Thyroid gland (tissue), 4 donors: ENCODE results near the gene UNC80. TPM values are rescaled to one million over a fixed set of nuclear protein-coding genes. Genes with fewer than 3 reads are reported as not detected.

Source experiments
- DNase-seq, 2 donors: peaks; one replicate each; pipeline ENCODE4 v3.0.0-alpha.2; 2019
- H3K27ac ChIP-seq, 3 donors: fragments of 200-600 bp; sonication (generic); 1 replicate in 2 of 3; 2 replicates in 1 of 3; pipeline ENCODE4 v1.5.1; 2016 to 2019; ENCODE audit warnings: mild to moderate bottlenecking in 1 of 3, moderate library complexity in 1 of 3
- H3K27me3 ChIP-seq: fragments of 200-600 bp; sonication (generic); one replicate; pipeline ENCODE4 v1.5.1; 2019
- H3K36me3 ChIP-seq, 2 donors: fragments of 200-600 bp; sonication (generic); one replicate each; pipeline ENCODE4 v1.5.1; 2016 to 2019
- H3K4me1 ChIP-seq, 2 donors: fragments of 200-600 bp; sonication (generic); one replicate each; pipeline ENCODE4 v1.5.1; 2017 to 2019
- H3K4me3 ChIP-seq, 3 donors: fragments of 200-600 bp; sonication (generic); replicated peaks in 1 of 3; 1 replicate in 2 of 3; 2 replicates in 1 of 3; pipeline ENCODE4 v1.5.1; 2016; ENCODE audit warnings: mild to moderate bottlenecking in 1 of 3
- H3K9me3 ChIP-seq: fragments of 200-600 bp; sonication (generic); one replicate; pipeline ENCODE4 v1.5.1; 2017
- POLR2A ChIP-seq, 2 donors: fragments of 450-650 bp; IDR thresholded peaks; one replicate each; pipeline ENCODE4 v1.6.1; 2017; ENCODE audit warnings: antibody characterized with exemption in 2 of 2, mild to moderate bottlenecking in 2 of 2, moderate library complexity in 1 of 2
- WGBS, 2 donors: methylation state at CpG; one replicate each; pipeline ENCODE4 v1.1.5; 2017; 5-methylcytosine and 5-hydroxymethylcytosine counted together
- intact Hi-C: fragments of 100-400 bp; cut with DNase I; formaldehyde crosslinking; loops from one replicate; pipeline ENCODE4 v1.15.1; 2023
- total RNA-seq, 4 donors: library from RNA; depleted of rRNA; stranded (reverse); fragments of >200 nt; gene quantifications; one replicate each; pipeline ENCODE4 v1.2.3, GENCODE V29; 2016
- TF ChIP-seq, protein P1 (sequence below), 6 experiments: fragments of 200-600 bp in 3 of 6; fragments of 450-650 bp in 3 of 6; sonication (generic) in 3 of 6; IDR thresholded peaks; one replicate each; pipeline ENCODE4 v1.5.1; 2016 to 2019; ENCODE audit warnings: antibody characterized with exemption in 6 of 6, mild to moderate bottlenecking in 2 of 6, inconsistent platforms in 1 of 6, moderate library complexity in 1 of 6

The UNC80 gene
- total RNA-seq, 4 donors from 2014 or later: 0.27 to 3.8 (median 2.0) TPM

- WGBS, 2 donors: 37 to 54% methylated on average over 1 of the region's 1 CpG
- Histone ChIP-seq H3K36me3 (no peaks in the 10 kb centered on the region), H3K27me3 (no peaks in the 10 kb centered on the region), H3K4me1 (no peaks in the 10 kb centered on the region), H3K4me3 (no peak overlapping the region), H3K27ac (no peak overlapping the region), H3K9me3 (no peaks in the 10 kb centered on the region)
- TF ChIP-seq, protein P1, sequence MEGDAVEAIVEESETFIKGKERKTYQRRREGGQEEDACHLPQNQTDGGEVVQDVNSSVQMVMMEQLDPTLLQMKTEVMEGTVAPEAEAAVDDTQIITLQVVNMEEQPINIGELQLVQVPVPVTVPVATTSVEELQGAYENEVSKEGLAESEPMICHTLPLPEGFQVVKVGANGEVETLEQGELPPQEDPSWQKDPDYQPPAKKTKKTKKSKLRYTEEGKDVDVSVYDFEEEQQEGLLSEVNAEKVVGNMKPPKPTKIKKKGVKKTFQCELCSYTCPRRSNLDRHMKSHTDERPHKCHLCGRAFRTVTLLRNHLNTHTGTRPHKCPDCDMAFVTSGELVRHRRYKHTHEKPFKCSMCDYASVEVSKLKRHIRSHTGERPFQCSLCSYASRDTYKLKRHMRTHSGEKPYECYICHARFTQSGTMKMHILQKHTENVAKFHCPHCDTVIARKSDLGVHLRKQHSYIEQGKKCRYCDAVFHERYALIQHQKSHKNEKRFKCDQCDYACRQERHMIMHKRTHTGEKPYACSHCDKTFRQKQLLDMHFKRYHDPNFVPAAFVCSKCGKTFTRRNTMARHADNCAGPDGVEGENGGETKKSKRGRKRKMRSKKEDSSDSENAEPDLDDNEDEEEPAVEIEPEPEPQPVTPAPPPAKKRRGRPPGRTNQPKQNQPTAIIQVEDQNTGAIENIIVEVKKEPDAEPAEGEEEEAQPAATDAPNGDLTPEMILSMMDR (IDR thresholded peaks at IDR 0.05): no peak
- no peak for TF ChIP-seq POLR2A (IDR thresholded peaks at IDR 0.05)
- intact Hi-C loops: no loop called here
- DNase-seq: no peak
Measured at GRCh38 chr2:209900638-209901037, 129.0 kb downstream of the UNC80 start.

DNA sequence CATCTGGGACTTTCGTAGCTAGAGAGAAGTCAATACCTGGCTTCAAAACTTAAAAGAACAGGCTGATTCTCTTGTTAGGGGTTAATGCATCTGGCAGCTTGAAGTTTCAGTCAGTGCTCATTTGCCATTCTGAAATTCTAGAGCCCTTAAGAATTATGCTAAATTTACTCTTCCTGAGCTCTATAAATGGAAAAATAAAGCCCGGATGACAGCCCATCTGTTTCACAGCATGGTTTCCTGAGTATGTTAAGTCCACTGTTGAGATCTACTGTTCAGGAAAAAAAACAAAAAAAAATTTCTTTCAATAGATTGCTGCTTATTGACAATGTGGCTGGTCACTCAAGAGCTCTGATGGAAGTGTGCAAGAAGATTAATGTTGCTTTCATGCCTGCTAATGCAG lies 129.5 kb downstream of the UNC80 start:
- TF ChIP-seq POLR2A (IDR thresholded peaks at IDR 0.05): no peak
- H3K9me3 ChIP-seq: no peaks in the 10 kb centered on the region
- H3K4me3 ChIP-seq: no peak overlapping the region
- no peaks in the 10 kb centered on the region for H3K36me3 ChIP-seq
- H3K27ac ChIP-seq: no peak overlapping the region
- no peak for DNase-seq
- no peaks in the 10 kb centered on the region for H3K27me3 ChIP-seq
- intact Hi-C loops: no loop called here
- WGBS, 2 donors: 77 to 83% methylated on average over 2 of the region's 2 CpGs
- H3K4me1 ChIP-seq: no peaks in the 10 kb centered on the region

GRCh38 chr2:209905691-209906090 lies 134.1 kb downstream of the UNC80 start:
- no peak overlapping the region for H3K4me3 ChIP-seq
- no peak overlapping the region for H3K27ac ChIP-seq
- H3K4me1 ChIP-seq: no peaks in the 10 kb centered on the region
- WGBS, 2 donors: 92 to 96% methylated on average over 2 of the region's 2 CpGs
- H3K36me3 ChIP-seq: no peaks in the 10 kb centered on the region
- TF ChIP-seq POLR2A (IDR thresholded peaks at IDR 0.05): no peak
- TF ChIP-seq, protein P1 (IDR thresholded peaks at IDR 0.05): no peak
- H3K27me3 ChIP-seq: no peaks in the 10 kb centered on the region
- DNase-seq: no peak
- H3K9me3 ChIP-seq: no peaks in the 10 kb centered on the region
- intact Hi-C loops: no loop called here

- TF ChIP-seq POLR2A (IDR thresholded peaks at IDR 0.05): no peak
- TF ChIP-seq, protein P1 (IDR thresholded peaks at IDR 0.05): no peak
- DNase-seq: no peak
- H3K9me3 ChIP-seq: no peaks in the 10 kb centered on the region
- no peak overlapping the region for H3K4me3 ChIP-seq
- intact Hi-C loops: no loop called here
- H3K27ac ChIP-seq: no peak overlapping the region
- no peaks in the 10 kb centered on the region for H3K36me3 ChIP-seq
- H3K27me3 ChIP-seq: no peaks in the 10 kb centered on the region
- no peaks in the 10 kb centered on the region for H3K4me1 ChIP-seq
Measured at GRCh38 chr2:209907746-209908145, 136.1 kb downstream of the UNC80 start.

GRCh38 chr2:209908511-209908910 lies 136.9 kb downstream of the UNC80 start:
- no peak overlapping the region for H3K27ac ChIP-seq
- intact Hi-C loops: no loop called here
- DNase-seq: no peak
- H3K4me3 ChIP-seq: no peak overlapping the region
- H3K4me1 ChIP-seq: no peaks in the 10 kb centered on the region
- H3K27me3 ChIP-seq: no peaks in the 10 kb centered on the region
- TF ChIP-seq, protein P1 (IDR thresholded peaks at IDR 0.05): no peak
- no peak for TF ChIP-seq POLR2A (IDR thresholded peaks at IDR 0.05)
- no peaks in the 10 kb centered on the region for H3K36me3 ChIP-seq
- H3K9me3 ChIP-seq: no peaks in the 10 kb centered on the region
- 93 to 97% methylated on average over 1 of the region's 1 CpG for WGBS, 2 donors

GRCh38 chr2:209911486-209911885 lies 139.9 kb downstream of the UNC80 start:
- DNase-seq: no peak
- no peaks in the 10 kb centered on the region for H3K9me3 ChIP-seq
- WGBS, 2 donors: 65 to 77% methylated on average over 4 of the region's 4 CpGs
- no peak overlapping the region for H3K27ac ChIP-seq
- intact Hi-C loops: no loop called here
- H3K4me1 ChIP-seq: no peaks in the 10 kb centered on the region
- H3K4me3 ChIP-seq: no peak overlapping the region
- H3K27me3 ChIP-seq: no peaks in the 10 kb centered on the region
- no peaks in the 10 kb centered on the region for H3K36me3 ChIP-seq
- TF ChIP-seq, protein P1 (IDR thresholded peaks at IDR 0.05): no peak
